GM10248 (cell line): ENCODE results near the gene EEF1B2.
"Not testable (repeated sequence)": the region's sequence is repeated elsewhere in the genome, so short reads cannot be mapped to it uniquely, and the experiment has no call there.

Experiments used
- CTCF ChIA-PET: fragments of 300-600 bp; sonication (Branson Sonifier 250); formaldehyde crosslinking; extraction: SDS; loops from one replicate; lab custom pipeline; 2021; ENCODE audit warnings: antibody characterized with exemption; lab: Yijun Ruan, JAX
- POLR2A ChIA-PET: fragments of 350-650 bp; sonication (Branson Sonifier 250); formaldehyde crosslinking; extraction: SDS; loops from one replicate; lab custom pipeline; 2020; ENCODE audit warnings: antibody characterized with exemption; lab: Yijun Ruan, JAX
- DNase-seq: peaks from one replicate; pipeline ENCODE4 v3.0.0; 2012; ENCODE audit errors: extremely low spot score
- CTCF ChIP-seq: IDR thresholded peaks from 2 replicates; pipeline ENCODE4 v1.5.1; 2012; ENCODE audit warnings: mild to moderate bottlenecking, low read depth; ENCODE audit errors: extremely low read depth, missing control alignments, control extremely low read depth

Gene EEF1B2

DNA sequence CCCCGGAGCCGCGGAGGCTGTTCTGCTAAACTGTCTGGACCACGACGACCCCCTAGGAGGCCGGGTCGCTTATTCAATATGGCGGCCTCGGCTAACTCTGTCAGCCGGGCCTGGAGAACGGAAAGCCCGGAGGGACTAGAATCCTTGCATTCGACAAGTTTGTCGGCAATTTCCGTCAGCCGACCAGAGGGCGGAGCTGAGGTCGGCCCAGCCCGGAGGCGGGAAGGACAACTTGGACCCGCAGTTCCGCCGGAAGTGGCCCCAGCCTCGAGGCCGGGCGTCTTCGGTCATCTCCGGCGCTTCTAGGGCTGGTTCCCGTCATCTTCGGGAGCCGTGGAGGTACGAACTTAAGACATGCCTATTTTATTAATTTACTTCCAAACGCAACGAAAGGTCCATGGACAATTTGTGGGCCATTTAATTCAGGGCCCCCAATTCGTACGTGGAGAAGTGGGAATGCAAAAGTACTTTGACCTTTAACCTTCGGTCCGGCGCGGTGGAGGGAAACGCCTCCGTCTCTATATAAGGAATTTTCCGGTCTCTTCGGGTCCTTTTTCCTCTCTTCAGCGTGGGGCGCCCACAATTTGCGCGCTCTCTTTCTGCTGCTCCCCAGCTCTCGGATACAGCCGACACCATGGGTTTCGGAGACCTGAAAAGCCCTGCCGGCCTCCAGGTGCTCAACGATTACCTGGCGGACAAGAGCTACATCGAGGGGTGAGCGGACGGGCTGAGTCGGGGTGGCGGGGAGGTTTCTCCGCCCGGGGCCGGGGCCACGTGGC lies at the start of gene EEF1B2, which contains the start of gene NDUFS1:
Gene EEF1B2, plus strand, starts transcription at position 550 of the 779 bp plus-strand sequence. Its CDS starts 85 bp downstream, at position 635.
Gene NDUFS1, minus strand, starts transcription at position 99 of the 779 bp plus-strand sequence. CDS start 5,766 bp downstream, outside the sequence.
- POLR2A ChIA-PET: interaction anchor here (0.6 to 1.4 kb wide), 3 partner anchors 9 to 1073 kb away, joined by 3 to 4 read pairs (median 4); no protein-coding TSS in a partner anchor
- peak; percentile 97 for DNase-seq
- CTCF ChIA-PET: interaction anchor here (0.6 to 1.6 kb wide), 3 partner anchors 14 to 73 kb away, joined by 3 to 5 read pairs (median 3); partner anchors contain the start of gene INO80D

DNA sequence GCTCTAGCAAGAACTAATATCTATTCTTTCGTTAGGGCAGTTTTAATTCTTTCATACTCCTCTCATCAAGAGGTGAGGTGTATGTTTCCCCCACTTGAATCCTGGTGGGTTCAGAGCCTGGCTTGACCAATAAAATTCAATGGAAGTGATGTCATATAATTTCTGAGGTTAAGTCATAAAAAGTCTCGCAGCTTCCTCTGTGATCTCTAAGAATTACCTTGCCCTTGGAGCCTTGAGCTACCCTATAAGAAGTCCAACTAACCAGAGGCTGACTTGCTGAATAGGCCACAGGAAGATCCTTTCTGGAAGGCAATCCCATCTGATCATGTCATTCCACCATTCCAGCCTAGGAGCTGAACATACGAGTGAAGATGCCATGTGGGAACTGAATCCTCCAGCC lies 47.6 kb upstream of the EEF1B2 start:
- no peak for DNase-seq
- no peak for TF ChIP-seq CTCF
- POLR2A ChIA-PET: no interaction called here
- CTCF ChIA-PET: interaction anchor here (1.3 to 2.2 kb wide), 3 partner anchors 14 to 25 kb away, joined by 3 to 6 read pairs (median 3); no protein-coding TSS in a partner anchor

More for the DNA sequence above, at the start of gene EEF1B2, which contains the start of gene NDUFS1:
- TF ChIP-seq CTCF: no peak

GRCh38 chr2:206112846-206113547 lies 46.7 kb upstream of the EEF1B2 start:
- ChIA-PET POLR2A (no interaction called here), CTCF (interaction anchor here (0.7 to 2.2 kb wide), 6 partner anchors 9 to 108 kb away, joined by 3 to 6 read pairs (median 4); no protein-coding TSS in a partner anchor)

GRCh38 chr2:206115026-206115578 lies 44.6 kb upstream of the EEF1B2 start:
- CTCF ChIA-PET: no interaction called here
- POLR2A ChIA-PET: no interaction called here
- no peak for TF ChIP-seq CTCF
- no peak for DNase-seq

More at GRCh38 chr2:206112846-206113547, 46.7 kb upstream of the EEF1B2 start:
- TF ChIP-seq CTCF: no peak
- DNase-seq: no peak

- TF ChIP-seq CTCF: no peak
- no peak for DNase-seq
- POLR2A ChIA-PET: no interaction called here
- CTCF ChIA-PET: no interaction called here
Measured at GRCh38 chr2:206116278-206116677, 43.4 kb upstream of the EEF1B2 start.

DNA sequence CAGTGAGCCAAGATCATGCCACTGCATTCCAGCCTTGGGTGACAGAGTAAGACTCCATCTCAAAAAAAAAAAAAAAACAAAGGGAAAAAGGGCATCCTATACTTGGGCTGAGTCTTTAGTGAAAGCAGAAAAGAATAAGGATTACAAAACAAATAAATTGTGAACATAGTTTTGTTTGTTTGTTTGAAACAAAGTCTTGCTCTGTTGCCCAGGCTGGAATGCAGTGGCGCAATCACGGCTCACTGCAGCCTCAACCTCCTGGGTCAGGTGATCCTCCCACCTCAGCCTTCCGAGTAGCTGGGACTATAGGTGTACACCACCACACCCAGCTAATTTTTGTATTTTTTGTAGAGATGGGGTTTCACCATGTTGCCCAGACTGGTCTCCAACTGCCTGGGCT lies 37.1 kb upstream of the EEF1B2 start:
- CTCF ChIA-PET: interaction anchor here (1.1 to 1.4 kb wide), 2 partner anchors 9 to 183 kb away, joined by 3 to 4 read pairs; no protein-coding TSS in a partner anchor
- POLR2A ChIA-PET, DNase-seq: not testable (repeated sequence)
